Adrenal gland (tissue), 12 donors: ENCODE data around the gene CBARP. TPM values are rescaled to one million over a fixed set of nuclear protein-coding genes. Genes with fewer than 3 reads are reported as not detected.

Experiments
- DNase-seq, 7 donors: peaks; one replicate each; pipeline ENCODE4 v3.0.0-alpha.2; 2019 to 2020
- H3K27ac ChIP-seq, 5 donors: fragments of 200-600 bp; sonication (generic) in 4 of 5; 1 replicate in 3 of 5; 2 replicates in 2 of 5; pipeline versions ENCODE4 v1.5.1 to v1.8.0; 2016 to 2020; ENCODE audit warnings: mild to moderate bottlenecking in 1 of 5
- H3K27me3 ChIP-seq: fragments of 200-600 bp; 2 replicates; pipeline ENCODE4 v1.8.0; 2021
- H3K36me3 ChIP-seq, 2 donors: fragments of 200-600 bp; replicated peaks in 1 of 2; 1 replicate in 1 of 2; 2 replicates in 1 of 2; pipeline versions ENCODE4 v1.5.1 to v1.8.0; 2018 to 2022
- H3K4me1 ChIP-seq, 2 donors: fragments of 200-600 bp; replicated peaks in 1 of 2; 1 replicate in 1 of 2; 2 replicates in 1 of 2; pipeline versions ENCODE4 v1.5.1 to v1.8.0; 2018 to 2021
- H3K4me3 ChIP-seq, 4 donors: fragments of 200-600 bp; sonication (generic) in 3 of 4; one replicate each; pipeline ENCODE4 v1.5.1; 2016 to 2018
- H3K9me3 ChIP-seq, 3 donors: fragments of 200-600 bp; sonication (generic) in 1 of 3; replicated peaks in 1 of 3; 1 replicate in 2 of 3; 2 replicates in 1 of 3; pipeline versions ENCODE4 v1.5.1 to v1.8.0; 2016 to 2021
- CTCF ChIP-seq, 6 experiments: fragments of 450-650 bp in 4 of 6; fragments of 200-600 bp in 2 of 6; sonication (generic) in 1 of 6; IDR thresholded peaks; 1 replicate in 5 of 6; 2 replicates in 1 of 6; pipeline versions ENCODE4 v1.5.1 to v1.8.0; 2016 to 2021; ENCODE audit warnings: antibody characterized with exemption in 6 of 6, mild to moderate bottlenecking in 2 of 6, moderate library complexity in 1 of 6
- POLR2A ChIP-seq, 2 donors: fragments of 450-650 bp; IDR thresholded peaks; one replicate each; pipeline ENCODE4 v1.6.1; 2017; ENCODE audit warnings: antibody characterized with exemption in 2 of 2, mild to moderate bottlenecking in 2 of 2, moderate library complexity in 1 of 2
- WGBS, 4 donors: extraction: QIAGEN DNeasy Blood & Tissue Kit in 2 of 4; methylation state at CpG; one replicate each; pipeline versions ENCODE4 v1.1.5 to v1.1.7; 2013 to 2017; 5-methylcytosine and 5-hydroxymethylcytosine counted together
- intact Hi-C, 2 donors: fragments of 100-400 bp; cut with DNase I; formaldehyde crosslinking; loops; one replicate each; pipeline versions ENCODE4 v1.14.1 to v1.15.0; 2022 to 2023
- polyA plus RNA-seq, 3 donors: library from polyadenylated mRNA; stranded (reverse); fragments of 200-250 nt in 2 of 3; fragments of 350-450 nt in 1 of 3; fragmentation: Illumina TruSeq in 1 of 3; extraction: RNeasy Lipid Tissue Mini Kit (QIAGEN cat#74804) in 1 of 3; gene quantifications; one replicate each; pipeline ENCODE4 v1.2.3, GENCODE V29; 2013 to 2014
- total RNA-seq, 9 donors: library from RNA; depleted of rRNA in 4 of 9; stranded (reverse); fragments of >200 nt in 4 of 9; fragments of 120-200 nt in 1 of 9; fragmentation: NEBNext Ultra II Directional in 1 of 9; extraction: Animal tissue kit (Norgen Biotek cat#: 25700) in 1 of 9; gene quantifications; one replicate each; pipeline versions ENCODE4 v1.1.0 to v1.2.4, GENCODE V29; 2013 to 2023
- donor health status: healthy with polysubstance abuse.
- donor health status: Bipolar disorder and iron deficiency.
- donor health status: DM: yes; HTN: yes; CAD: no.
- donor health status: DM: no; HTN: no; CAD: no.
- donor health status: DM: no; HTN: no; CAD: no.
- donor health status: DM: yes; HTN: yes; CAD: no.

Gene CBARP
- total and polyA plus RNA-seq, 12 donors: 0.09 to 9.3 (median 1.8) TPM; not detected in 2

DNA sequence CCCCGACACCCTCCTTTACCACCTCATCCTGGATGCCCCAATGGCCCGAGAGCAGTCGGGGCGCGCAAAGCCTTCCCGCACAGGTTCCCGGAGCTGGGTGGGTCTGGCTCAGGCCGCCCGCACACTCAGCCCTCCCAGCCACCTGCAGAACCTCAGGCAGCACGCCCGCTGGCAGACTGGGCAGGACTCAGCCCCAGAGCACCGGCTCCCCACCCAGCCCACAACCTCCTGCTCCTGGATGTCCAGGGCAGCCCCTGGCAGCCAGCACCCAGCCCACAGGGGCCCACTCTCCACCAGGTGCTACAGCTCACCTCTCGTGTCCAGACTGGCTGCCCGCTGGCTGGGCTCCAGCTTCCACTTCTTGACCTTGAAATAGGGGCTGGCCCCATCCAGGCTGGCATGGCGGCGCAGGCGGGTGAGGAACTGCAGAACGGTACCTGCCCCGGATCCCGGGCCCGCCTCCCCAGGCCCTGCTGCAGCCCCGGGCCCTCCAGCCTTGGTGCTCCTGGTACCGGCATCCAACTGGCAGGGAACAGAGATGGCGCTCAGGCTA lies 4.6 kb downstream of the CBARP start:
- H3K36me3 ChIP-seq: peaks cover 0 to 1% of the 10 kb centered on the region in 2 donors
- H3K27ac ChIP-seq: peak overlapping the region in 4 of 5 donors; percentile 4 to 79 (median 72)
- no peak for TF ChIP-seq CTCF (IDR thresholded peaks at IDR 0.05)
- no peak for TF ChIP-seq POLR2A (IDR thresholded peaks at IDR 0.05)
- peak in 1 of 7 donors; percentile 55 for DNase-seq
- H3K27me3 ChIP-seq: no peaks in the 10 kb centered on the region
- no peak overlapping the region for H3K4me3 ChIP-seq
- peaks cover 24 to 32% of the 10 kb centered on the region in 2 donors for H3K4me1 ChIP-seq
- WGBS, 4 donors: 40 to 53% (median 44%) methylated on average over 9 to 24 of the region's 24 CpGs; no CpG with 5 or more reads in 1 of the 4 donors
- H3K9me3 ChIP-seq: no peaks in the 10 kb centered on the region
- intact Hi-C loops: no loop called here

- peak; percentile 78 to 90 (median 84) for DNase-seq
- H3K9me3 ChIP-seq: no peaks in the 10 kb centered on the region
- no peaks in the 10 kb centered on the region for H3K27me3 ChIP-seq
- 9 to 38% (median 16%) methylated on average over 6 to 15 of the region's 15 CpGs; no CpG with 5 or more reads in 1 of the 4 donors for WGBS, 4 donors
- H3K4me1 ChIP-seq: peaks cover 24 to 30% of the 10 kb centered on the region in 2 donors
- H3K4me3 ChIP-seq: no peak overlapping the region
- H3K36me3 ChIP-seq: peaks cover 0 to 6% of the 10 kb centered on the region in 2 donors
- TF ChIP-seq POLR2A (IDR thresholded peaks at IDR 0.05) (no peak), CTCF (IDR thresholded peaks at IDR 0.05) (no peak)
- peak overlapping the region in 4 of 5 donors; percentile 57 to 79 (median 72) for H3K27ac ChIP-seq
- intact Hi-C loops: no loop called here
Measured at GRCh38 chr19:1232652-1233072, 5.1 kb downstream of the CBARP start.

DNA sequence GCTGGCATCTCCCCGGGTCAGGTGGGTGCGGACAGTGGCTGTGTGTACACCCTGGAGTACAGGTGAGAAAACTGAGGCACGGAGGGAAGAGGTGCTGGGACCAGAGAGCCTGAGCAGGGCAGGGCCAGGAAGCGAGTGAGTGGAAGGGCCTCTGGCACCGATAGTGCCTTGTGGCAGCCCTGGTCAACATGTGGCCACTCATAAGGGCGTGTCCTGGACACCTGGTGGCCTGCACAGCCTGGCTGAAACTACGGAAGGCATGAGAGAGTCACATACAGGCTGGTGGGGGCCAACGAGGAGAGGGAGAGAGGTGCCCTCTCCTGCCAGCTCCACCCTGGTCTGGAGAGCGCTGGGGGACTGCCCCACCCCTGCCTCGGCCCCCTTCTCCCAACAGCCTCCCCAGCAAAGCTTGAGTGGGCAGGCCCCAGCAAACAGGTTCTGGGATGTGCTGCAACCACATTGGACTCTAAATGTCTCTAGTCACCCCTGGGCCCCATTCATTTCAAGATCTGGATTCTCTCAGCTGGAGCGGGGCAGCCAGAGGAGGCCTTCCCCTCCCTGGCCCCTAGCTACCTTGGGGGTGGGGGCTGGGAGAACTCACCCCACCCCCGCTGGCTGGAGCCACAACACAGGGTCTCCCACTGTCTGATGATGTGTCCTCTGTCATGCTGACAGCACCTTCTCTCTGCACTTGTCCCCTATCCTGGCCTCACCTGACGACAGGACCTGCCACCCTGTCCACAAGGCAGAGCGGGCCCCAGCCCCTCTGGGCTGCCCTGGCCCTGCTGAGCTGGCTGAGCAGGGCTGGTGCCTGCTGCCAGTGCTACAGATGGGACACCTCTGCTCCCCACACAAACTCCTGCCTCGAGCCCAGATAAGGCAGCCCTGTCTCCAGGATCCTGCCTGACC lies 5.8 kb downstream of the CBARP start:
- DNase-seq: no peak
- intact Hi-C loops: no loop called here
- H3K4me3 ChIP-seq: no peak overlapping the region
- TF ChIP-seq CTCF (IDR thresholded peaks at IDR 0.05) (no peak), POLR2A (IDR thresholded peaks at IDR 0.05) (no peak)
- H3K27ac ChIP-seq: peak overlapping the region in 4 of 5 donors; percentile 57 to 79 (median 72)
- H3K4me1 ChIP-seq: peaks cover 19 to 25% of the 10 kb centered on the region in 2 donors
- whole genome bisulfite sequencing, 4 donors: 75 to 80% (median 78%) methylated on average over 13 to 15 of the region's 15 CpGs
- H3K9me3 ChIP-seq: no peaks in the 10 kb centered on the region
- no peaks in the 10 kb centered on the region for H3K27me3 ChIP-seq
- H3K36me3 ChIP-seq: peaks cover 0 to 13% of the 10 kb centered on the region in 2 donors

GRCh38 chr19:1230783-1231489 lies 6.9 kb downstream of the CBARP start:
- Histone ChIP-seq H3K4me1 (peaks cover 16 to 23% of the 10 kb centered on the region in 2 donors), H3K27ac (no peak overlapping the region), H3K9me3 (no peaks in the 10 kb centered on the region), H3K4me3 (no peak overlapping the region), H3K27me3 (no peaks in the 10 kb centered on the region), H3K36me3 (peaks cover 0 to 24% of the 10 kb centered on the region in 2 donors)
- DNase-seq: no peak
- intact Hi-C loops: no loop called here
- no peak for TF ChIP-seq POLR2A (IDR thresholded peaks at IDR 0.05)
- TF ChIP-seq CTCF (IDR thresholded peaks at IDR 0.05): no peak
- 80 to 85% (median 84%) methylated on average over 10 to 38 of the region's 38 CpGs; no CpG with 5 or more reads in 1 of the 4 donors for WGBS, 4 donors
